Measurements from ENCODE around the gene MPHOSPH6.

GRCh38 chr16:82147546-82147945 lies 22.5 kb downstream of the MPHOSPH6 start:
- TF ChIP-seq CTCF (IDR thresholded peaks at IDR 0.05) (no peak), POLR2AphosphoS5 (IDR thresholded peaks at IDR 0.05) (no peak), POLR2A (IDR thresholded peaks at IDR 0.05) (no peak), EP300 (IDR thresholded peaks at IDR 0.05) (no peak)
